ENCODE measurements around the gene TRPV3.
A peak's percentile ranks its signal among the peaks of the same experiment; 100 is the strongest.

TRPV3 gene

DNA sequence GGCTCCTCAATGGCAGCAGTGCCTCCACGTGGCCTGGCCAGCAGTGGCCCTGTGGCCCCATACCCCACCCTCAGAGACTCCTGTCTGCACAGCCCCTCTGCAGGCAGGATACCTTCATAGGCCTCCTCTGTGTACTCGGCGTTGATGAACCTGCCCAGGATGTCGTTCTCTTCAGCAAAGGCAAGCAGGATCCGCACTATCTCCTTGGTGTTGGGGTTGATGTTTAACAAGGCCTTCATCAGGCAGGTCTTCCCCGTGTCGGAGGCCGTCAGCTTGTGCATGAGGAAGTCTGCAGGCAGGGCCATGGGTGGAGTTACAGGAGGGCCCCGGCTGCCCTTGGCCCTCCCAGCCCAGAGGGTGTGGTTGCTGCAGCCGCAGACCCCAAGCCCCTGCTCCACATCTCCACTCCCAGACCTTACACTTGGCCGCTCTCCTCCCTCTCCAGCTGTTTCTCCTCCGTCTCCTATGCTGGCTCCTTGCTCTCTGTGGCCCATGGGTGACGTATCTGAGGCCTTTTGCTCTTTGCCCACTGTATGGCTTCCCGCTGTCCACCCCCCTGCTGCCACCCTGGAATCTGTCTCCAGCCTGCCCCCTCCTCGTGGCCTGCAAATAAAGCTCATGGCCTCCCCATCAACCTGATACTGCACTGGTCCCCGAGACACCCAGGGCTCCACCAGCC, 15.1 kb downstream of the TRPV3 start:
- H3K4me3 ChIP-seq (ENCODE audit: low read depth, low read length), result no peak overlapping the region
- in situ Hi-C loops (cut with HindIII; ENCODE audit: low pct_ligation_motif_present, low sequenced_read_pairs), result no loop called here
- H3K36me3 ChIP-seq (replicated peaks), result no peaks in the 10 kb centered on the region
- TF ChIP-seq, protein P1, sequence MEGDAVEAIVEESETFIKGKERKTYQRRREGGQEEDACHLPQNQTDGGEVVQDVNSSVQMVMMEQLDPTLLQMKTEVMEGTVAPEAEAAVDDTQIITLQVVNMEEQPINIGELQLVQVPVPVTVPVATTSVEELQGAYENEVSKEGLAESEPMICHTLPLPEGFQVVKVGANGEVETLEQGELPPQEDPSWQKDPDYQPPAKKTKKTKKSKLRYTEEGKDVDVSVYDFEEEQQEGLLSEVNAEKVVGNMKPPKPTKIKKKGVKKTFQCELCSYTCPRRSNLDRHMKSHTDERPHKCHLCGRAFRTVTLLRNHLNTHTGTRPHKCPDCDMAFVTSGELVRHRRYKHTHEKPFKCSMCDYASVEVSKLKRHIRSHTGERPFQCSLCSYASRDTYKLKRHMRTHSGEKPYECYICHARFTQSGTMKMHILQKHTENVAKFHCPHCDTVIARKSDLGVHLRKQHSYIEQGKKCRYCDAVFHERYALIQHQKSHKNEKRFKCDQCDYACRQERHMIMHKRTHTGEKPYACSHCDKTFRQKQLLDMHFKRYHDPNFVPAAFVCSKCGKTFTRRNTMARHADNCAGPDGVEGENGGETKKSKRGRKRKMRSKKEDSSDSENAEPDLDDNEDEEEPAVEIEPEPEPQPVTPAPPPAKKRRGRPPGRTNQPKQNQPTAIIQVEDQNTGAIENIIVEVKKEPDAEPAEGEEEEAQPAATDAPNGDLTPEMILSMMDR (IDR thresholded peaks at IDR 0.05; ENCODE audit: low read depth, low read length, missing control alignments), result no peak
- H3K27ac ChIP-seq, result no peak overlapping the region
- no peak for DNase-seq
- H3K27me3 ChIP-seq (replicated peaks), result no peaks in the 10 kb centered on the region

DNA sequence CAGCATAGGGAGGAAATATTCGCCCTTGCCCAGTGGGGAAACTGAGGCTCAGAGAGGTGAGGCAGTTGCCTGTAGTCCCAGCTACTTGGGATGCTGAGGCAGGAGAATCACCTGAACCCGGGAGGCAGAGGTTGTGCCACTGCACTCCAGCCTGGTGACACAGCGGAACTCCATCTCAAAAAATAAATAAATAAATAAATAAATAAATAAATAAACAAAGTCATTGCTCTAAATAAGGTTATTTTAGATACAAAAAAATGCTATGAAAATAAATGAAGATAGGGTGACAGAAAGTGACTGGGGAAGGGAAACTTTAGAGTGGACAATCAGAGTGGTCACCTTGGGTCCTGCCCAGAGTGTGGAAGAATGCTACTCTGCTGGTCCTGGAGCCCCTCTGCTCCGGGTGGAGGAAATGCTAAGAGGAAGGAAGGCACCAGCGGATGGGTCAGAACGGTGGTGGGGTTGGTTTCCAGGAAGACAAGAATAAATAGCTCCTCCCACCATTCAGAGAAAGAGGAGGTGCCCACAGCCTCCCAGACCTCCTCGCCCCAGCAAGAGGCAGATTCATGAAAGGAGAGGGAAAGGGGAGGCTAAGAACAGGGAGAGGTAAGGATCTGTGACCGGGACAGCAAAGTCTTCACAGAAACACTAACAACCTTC, 17.6 kb downstream of the TRPV3 start:
- DNase-seq, result no peak
- H3K4me3 ChIP-seq (ENCODE audit: low read depth, low read length), result no peak overlapping the region
- H3K36me3 ChIP-seq (replicated peaks), result no peaks in the 10 kb centered on the region
- H3K27ac ChIP-seq, result no peak overlapping the region
- in situ Hi-C loops (cut with HindIII; ENCODE audit: low pct_ligation_motif_present, low sequenced_read_pairs), result no loop called here
- H3K27me3 ChIP-seq (replicated peaks), result no peaks in the 10 kb centered on the region
- TF ChIP-seq, protein P1 (IDR thresholded peaks at IDR 0.05; ENCODE audit: low read depth, low read length, missing control alignments), result no peak

DNA sequence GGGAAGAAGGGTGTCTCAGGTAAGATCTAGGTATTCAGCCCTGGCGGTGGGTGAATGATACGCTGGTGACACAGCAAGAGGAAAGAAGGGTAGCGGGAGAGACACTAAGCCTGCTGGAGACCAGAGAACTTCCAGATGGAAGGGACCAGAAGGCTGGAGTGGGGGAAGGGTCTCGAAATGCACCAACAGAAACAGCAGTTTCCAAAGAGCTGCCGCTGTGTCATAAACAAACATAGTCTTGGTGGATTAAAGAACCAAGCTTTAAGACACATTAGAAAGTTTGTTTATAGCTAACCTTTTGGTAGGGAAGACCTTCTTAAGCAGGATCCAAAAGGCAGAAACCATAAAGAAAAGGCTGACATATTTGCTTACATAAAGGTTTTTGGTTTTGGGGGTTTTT, 20.9 kb downstream of the TRPV3 start:
- in situ Hi-C loops (cut with HindIII; ENCODE audit: low pct_ligation_motif_present, low sequenced_read_pairs), result no loop called here
- Histone ChIP-seq H3K4me3 (ENCODE audit: low read depth, low read length) (no peak overlapping the region), H3K27me3 (replicated peaks) (no peaks in the 10 kb centered on the region), H3K36me3 (replicated peaks) (no peaks in the 10 kb centered on the region), H3K27ac (no peak overlapping the region)
- no peak for DNase-seq
- TF ChIP-seq, protein P1 (IDR thresholded peaks at IDR 0.05; ENCODE audit: low read depth, low read length, missing control alignments), result no peak

DNA sequence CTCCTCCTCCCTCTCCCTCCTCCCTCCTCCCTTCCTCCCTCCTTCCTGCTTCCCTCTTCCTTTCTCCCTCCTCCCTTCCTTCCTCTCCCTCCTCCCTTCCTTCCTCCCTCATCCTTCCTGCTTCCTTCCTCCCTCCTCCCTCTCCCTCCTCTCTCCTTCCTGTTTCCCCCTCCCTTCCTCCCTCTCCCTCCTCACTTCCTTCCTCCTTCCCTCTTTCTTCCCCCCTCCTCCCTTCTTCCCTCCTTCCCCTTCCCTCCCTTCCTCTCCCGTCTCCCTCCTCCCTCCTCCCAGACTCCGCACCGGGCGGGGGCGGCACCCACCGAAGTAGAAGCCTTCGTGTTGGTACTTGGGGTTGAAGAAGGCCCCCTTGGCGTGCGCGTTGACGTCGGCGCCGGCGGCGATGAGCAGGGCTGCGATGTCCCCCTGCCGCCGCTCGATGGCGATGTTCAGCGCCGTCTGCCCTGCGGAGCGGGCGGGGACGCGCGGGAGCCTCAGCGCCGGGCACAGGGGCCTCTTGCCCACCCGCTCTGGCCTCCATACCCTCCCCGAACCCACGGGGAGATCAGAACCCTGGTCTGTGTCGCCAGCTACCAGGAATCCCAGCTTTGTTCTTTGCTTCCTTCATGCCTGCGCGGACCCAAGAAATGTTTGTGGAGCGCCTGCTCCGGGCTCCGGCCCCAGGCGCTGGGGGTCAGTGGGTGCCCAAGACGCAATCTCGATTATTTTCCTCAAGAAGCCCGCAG, 22.2 kb downstream of the TRPV3 start:
- TF ChIP-seq, protein P1 (IDR thresholded peaks at IDR 0.05; ENCODE audit: low read depth, low read length, missing control alignments), result peak; percentile 70
- Histone ChIP-seq H3K4me3 (ENCODE audit: low read depth, low read length) (peak overlapping the region; percentile 59), H3K27ac (no peak overlapping the region), H3K27me3 (replicated peaks) (no peaks in the 10 kb centered on the region), H3K36me3 (replicated peaks) (no peaks in the 10 kb centered on the region)
- in situ Hi-C loops (cut with HindIII; ENCODE audit: low pct_ligation_motif_present, low sequenced_read_pairs), result no loop called here
- peak; percentile 39 for DNase-seq

DNA sequence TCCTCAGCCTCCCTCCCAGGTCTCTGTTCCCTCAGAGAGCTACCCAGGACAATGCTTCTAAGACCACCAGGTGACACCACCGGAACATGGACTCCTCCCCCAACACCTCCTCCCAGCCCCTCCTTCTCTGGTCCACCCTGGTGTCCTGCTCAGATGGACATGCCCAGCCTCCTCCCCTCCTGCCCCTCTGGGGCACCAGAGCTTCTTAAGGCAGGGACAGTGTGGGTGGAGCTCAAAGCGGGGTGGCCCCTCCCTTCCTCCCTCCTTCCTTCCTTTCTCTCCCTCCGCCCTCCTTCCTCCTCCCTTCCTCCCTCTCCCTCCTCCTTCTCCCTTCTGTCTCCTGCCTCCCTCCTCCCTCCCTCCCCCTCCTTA, 22.7 kb downstream of the TRPV3 start:
- TF ChIP-seq, protein P1 (IDR thresholded peaks at IDR 0.05; ENCODE audit: low read depth, low read length, missing control alignments), result no peak
- Histone ChIP-seq H3K36me3 (replicated peaks) (no peaks in the 10 kb centered on the region), H3K27me3 (replicated peaks) (no peaks in the 10 kb centered on the region), H3K27ac (no peak overlapping the region), H3K4me3 (ENCODE audit: low read depth, low read length) (no peak overlapping the region)
- in situ Hi-C loops (cut with HindIII; ENCODE audit: low pct_ligation_motif_present, low sequenced_read_pairs), result no loop called here
- no peak for DNase-seq

Measured in brain microvascular endothelial cell (primary cell).